CD4-positive, CD25-positive, alpha-beta regulatory T cell (primary cell): ENCODE measurements around the gene FMNL1. TPM values are rescaled to one million over a fixed set of nuclear protein-coding genes. Genes with fewer than 3 reads are reported as not detected.

Source experiments
- ATAC-seq, 2 donors: fragments of 150-1000 bp; cut with Tn5 transposase; one replicate each; pipeline ENCODE4 v1.10.0; 2021; ENCODE audit warnings: low read depth in 2 of 2, moderate number of reproducible peaks in 2 of 2, moderate library complexity in 1 of 2
- DNase-seq, 3 donors: peaks; one replicate each; pipeline versions ENCODE4 v3.0.0 to v3.0.0-alpha.2; 2012 to 2022; ENCODE audit warnings: mixed read lengths in 1 of 3
- H3K27ac ChIP-seq: one replicate; pipeline ENCODE4 v1.7.0; 2013; ENCODE audit warnings: mild to moderate bottlenecking, low read length; ENCODE audit not compliant: insufficient read depth, poor library complexity, severe bottlenecking
- H3K27me3 ChIP-seq: one replicate; pipeline ENCODE4 v1.7.0; 2013; ENCODE audit warnings: low read length; ENCODE audit not compliant: control insufficient read depth, insufficient read depth
- H3K36me3 ChIP-seq: one replicate; pipeline ENCODE4 v1.7.0; 2013; ENCODE audit warnings: mild to moderate bottlenecking, low read length, moderate library complexity; ENCODE audit not compliant: control insufficient read depth, insufficient read depth
- H3K4me1 ChIP-seq: 2 replicates; pipeline ENCODE4 v1.7.0; 2013; ENCODE audit warnings: mild to moderate bottlenecking, low read length; ENCODE audit not compliant: insufficient read depth, control insufficient read depth, poor library complexity, severe bottlenecking
- H3K4me3 ChIP-seq: one replicate; pipeline ENCODE4 v1.7.0; 2013; ENCODE audit warnings: low read depth, mild to moderate bottlenecking, low read length, moderate library complexity
- H3K9me3 ChIP-seq, 2 experiments: 1 replicate in 1 of 2; 2 replicates in 1 of 2; pipeline ENCODE4 v1.7.0; 2013; ENCODE audit warnings: low read length in 2 of 2, mild to moderate bottlenecking in 1 of 2, moderate library complexity in 1 of 2; ENCODE audit not compliant: control insufficient read depth in 2 of 2
- H3K27ac Mint-ChIP-seq, 3 donors: one replicate each; pipeline ENCODE4 v1.8.0; 2020 to 2022; ENCODE audit warnings: mild to moderate bottlenecking in 3 of 3, mixed read lengths in 3 of 3, moderate library complexity in 2 of 3
- H3K27me3 Mint-ChIP-seq: one replicate; pipeline ENCODE4 v1.8.0; 2022; ENCODE audit warnings: mild to moderate bottlenecking, mixed read lengths
- H3K36me3 Mint-ChIP-seq: one replicate; pipeline ENCODE4 v1.8.0; 2020; ENCODE audit warnings: mixed read lengths
- H3K4me1 Mint-ChIP-seq, 4 donors: one replicate each; pipeline ENCODE4 v1.8.0; 2020 to 2022; ENCODE audit warnings: mixed read lengths in 4 of 4, mild to moderate bottlenecking in 1 of 4
- H3K4me3 Mint-ChIP-seq, 4 donors: one replicate each; pipeline ENCODE4 v1.8.0; 2020 to 2022; ENCODE audit warnings: mild to moderate bottlenecking in 4 of 4, mixed read lengths in 4 of 4, moderate library complexity in 3 of 4
- H3K9me3 Mint-ChIP-seq, 7 donors: one replicate each; pipeline ENCODE4 v1.8.0; 2020 to 2022; ENCODE audit warnings: mixed read lengths in 7 of 7, mild to moderate bottlenecking in 3 of 7, moderate library complexity in 2 of 7
- polyA plus RNA-seq, 4 donors: library from polyadenylated mRNA; unstranded; fragments of 300-500 nt; fragmentation: Illumina TruSeq; gene quantifications; one replicate each; pipeline ENCODE4 v1.2.3, GENCODE V29; 2021
- total RNA-seq: library from RNA; stranded (reverse); gene quantifications from one replicate; pipeline ENCODE4 v1.2.3, GENCODE V29; 2022

The FMNL1 gene
- total and polyA plus RNA-seq, 5 donors from 2014 or later = 22.8 to 575 (median 25.8) TPM

DNA sequence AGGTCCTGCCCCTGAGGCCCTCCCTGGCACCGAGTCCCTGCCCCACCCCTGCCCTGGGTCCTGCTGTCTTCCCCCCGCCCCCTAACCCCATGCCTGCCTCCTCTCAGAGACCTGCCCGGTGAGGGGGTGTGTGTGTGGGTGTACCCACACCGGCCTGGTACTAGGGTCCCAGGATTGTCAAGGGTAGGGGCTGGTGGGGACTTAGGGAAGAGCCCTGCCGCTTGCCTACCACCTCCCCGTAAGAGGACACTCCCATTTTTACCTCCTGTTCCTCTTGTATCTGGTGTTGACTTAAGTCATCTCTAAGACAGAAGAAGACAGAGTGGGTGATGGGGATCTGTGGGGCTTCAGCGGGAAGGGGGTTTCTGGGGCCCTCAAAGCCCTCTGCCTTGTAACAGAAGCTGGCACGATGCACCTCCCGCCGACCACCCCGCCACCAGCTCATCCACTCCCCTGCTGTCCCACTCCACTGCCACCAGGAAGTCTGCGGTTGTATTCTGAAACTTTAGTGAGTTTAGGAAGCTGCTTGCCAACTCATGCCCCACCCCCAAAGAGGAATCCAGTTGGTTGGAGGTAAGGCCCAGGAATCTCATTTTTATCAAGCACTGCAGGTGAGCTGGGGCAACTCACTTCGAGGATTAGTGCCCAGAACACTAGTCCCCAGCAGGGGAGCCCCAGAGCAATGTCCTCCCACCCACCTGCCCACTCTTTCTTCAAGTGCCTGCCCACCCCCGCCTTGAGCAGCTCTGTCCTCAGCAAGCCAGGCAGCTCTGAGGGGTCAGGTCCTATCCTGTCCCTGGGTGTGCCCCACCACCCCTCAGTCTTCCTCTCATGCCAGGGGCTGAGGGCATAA, 34.7 kb downstream of the FMNL1 start:
- ATAC-seq = no peak
- H3K36me3 ChIP-seq = no peaks in the 10 kb centered on the region
- Mint-ChIP-seq H3K27ac (peak overlapping the region; percentile 38 to 74 (median 39)), H3K9me3 (no peaks in the 10 kb centered on the region), H3K36me3 (no peaks in the 10 kb centered on the region), H3K4me3 (peak overlapping the region in 1 of 4 donors; percentile 44), H3K27me3 (no peaks in the 10 kb centered on the region), H3K4me1 (peaks cover 0 to 63% (median 41%) of the 10 kb centered on the region in 4 donors)
- H3K27ac ChIP-seq = no peak overlapping the region
- no peak overlapping the region for H3K4me3 ChIP-seq
- no peak for DNase-seq
- peaks cover 23% of the 10 kb centered on the region for H3K4me1 ChIP-seq
- no peaks in the 10 kb centered on the region for H3K27me3 ChIP-seq
- no peaks in the 10 kb centered on the region for H3K9me3 ChIP-seq

DNA sequence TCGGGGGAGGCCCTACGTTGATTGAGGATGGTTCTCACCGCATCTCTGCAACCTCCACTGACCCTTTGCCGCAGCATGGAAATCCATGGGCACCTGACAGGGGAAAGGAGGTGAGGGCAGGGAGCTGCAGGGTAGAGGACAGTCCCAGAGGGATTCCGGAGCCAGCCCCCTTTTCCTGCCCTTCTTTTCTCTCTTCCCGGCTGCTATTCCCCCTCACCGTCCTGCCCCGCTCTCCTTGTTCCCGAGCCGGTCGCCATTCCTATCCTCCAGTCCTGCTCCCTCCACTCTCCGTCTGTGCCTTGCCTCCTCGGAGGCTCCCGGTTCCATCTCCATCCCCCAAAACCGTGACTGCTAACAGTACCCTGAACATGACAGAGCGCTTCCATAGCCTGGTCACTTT, 35.4 kb downstream of the FMNL1 start:
- no peaks in the 10 kb centered on the region for H3K27me3 ChIP-seq
- H3K4me1 ChIP-seq = peaks cover 30% of the 10 kb centered on the region
- Mint-ChIP-seq H3K4me1 (peaks cover 0 to 63% (median 37%) of the 10 kb centered on the region in 4 donors), H3K27ac (peak overlapping the region; percentile 42 to 84 (median 78)), H3K9me3 (no peaks in the 10 kb centered on the region), H3K27me3 (no peaks in the 10 kb centered on the region), H3K4me3 (no peak overlapping the region), H3K36me3 (no peaks in the 10 kb centered on the region)
- DNase-seq = no peak
- no peak overlapping the region for H3K27ac ChIP-seq
- H3K4me3 ChIP-seq = no peak overlapping the region
- ATAC-seq = no peak
- H3K9me3 ChIP-seq = no peaks in the 10 kb centered on the region
- no peaks in the 10 kb centered on the region for H3K36me3 ChIP-seq

DNA sequence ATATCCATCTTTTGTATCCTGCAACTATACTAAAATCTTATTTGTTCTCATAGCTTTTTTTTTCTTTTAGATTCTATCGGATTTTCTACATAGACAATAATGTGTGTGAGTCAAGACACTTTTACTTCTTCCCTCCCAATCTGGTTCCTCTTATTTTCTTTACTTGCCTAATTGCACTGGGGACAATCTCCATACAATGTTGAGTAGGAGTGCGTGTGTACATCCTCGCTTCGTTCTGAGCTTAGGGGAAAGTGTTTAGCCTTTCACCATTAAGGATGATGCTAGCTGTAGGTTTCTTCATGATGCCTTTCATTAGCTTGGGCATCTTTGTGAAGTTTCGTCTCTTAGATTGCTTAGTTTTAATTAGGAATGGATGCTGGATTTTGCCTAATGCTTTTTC, 37.3 kb downstream of the FMNL1 start:
- H3K36me3 Mint-ChIP-seq = no peaks in the 10 kb centered on the region
- DNase-seq = no peak
- H3K27me3 Mint-ChIP-seq = no peaks in the 10 kb centered on the region
- no peak for ATAC-seq
- H3K4me1 Mint-ChIP-seq = peaks cover 0 to 58% (median 31%) of the 10 kb centered on the region in 4 donors
- Histone ChIP-seq H3K36me3 (peaks cover 9% of the 10 kb centered on the region), H3K27me3 (no peaks in the 10 kb centered on the region), H3K9me3 (no peaks in the 10 kb centered on the region), H3K27ac (no peak overlapping the region), H3K4me1 (peaks cover 31% of the 10 kb centered on the region), H3K4me3 (no peak overlapping the region)
- no peak overlapping the region for H3K27ac Mint-ChIP-seq
- H3K9me3 Mint-ChIP-seq = no peaks in the 10 kb centered on the region
- peak overlapping the region in 2 of 4 donors; percentile 33 to 89 for H3K4me3 Mint-ChIP-seq

DNA sequence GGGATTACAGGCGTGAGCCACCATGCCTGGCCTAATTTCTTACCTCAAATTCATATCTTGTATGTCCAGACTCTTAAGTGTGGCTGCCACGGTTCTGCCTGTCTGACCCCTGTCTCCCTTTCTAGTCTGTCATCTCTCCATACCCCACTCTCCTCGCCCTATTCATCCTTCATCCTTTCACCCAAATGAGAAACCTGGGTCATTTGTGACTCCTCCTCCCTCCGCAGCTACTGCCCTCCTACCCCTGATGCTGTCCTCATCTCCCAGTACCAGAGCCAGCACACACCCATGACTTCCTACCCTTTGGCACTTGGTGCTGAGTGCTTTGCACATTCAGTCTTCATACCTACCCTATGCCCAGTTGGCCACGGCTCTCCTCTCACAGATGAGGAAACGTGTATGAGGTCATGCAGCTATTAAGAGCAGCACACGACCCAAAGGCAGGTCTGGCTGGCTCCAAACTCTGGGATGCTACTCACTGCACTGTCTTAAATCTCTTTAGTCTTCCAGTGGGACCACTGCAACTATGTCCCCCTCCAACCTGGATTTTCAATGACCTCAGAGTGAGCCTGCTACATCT, 38.6 kb downstream of the FMNL1 start:
- H3K9me3 ChIP-seq = no peaks in the 10 kb centered on the region
- peaks cover 31% of the 10 kb centered on the region for H3K4me1 ChIP-seq
- H3K4me3 Mint-ChIP-seq = peak overlapping the region; percentile 9 to 58 (median 43)
- no peaks in the 10 kb centered on the region for H3K27me3 ChIP-seq
- H3K9me3 Mint-ChIP-seq = no peaks in the 10 kb centered on the region
- no peaks in the 10 kb centered on the region for H3K27me3 Mint-ChIP-seq
- no peak for DNase-seq
- H3K27ac ChIP-seq = no peak overlapping the region
- peaks cover 22% of the 10 kb centered on the region for H3K36me3 ChIP-seq
- H3K4me3 ChIP-seq = no peak overlapping the region
- peaks cover 0 to 50% (median 28%) of the 10 kb centered on the region in 4 donors for H3K4me1 Mint-ChIP-seq
- ATAC-seq = no peak
- H3K27ac Mint-ChIP-seq = peak overlapping the region; percentile 15 to 81 (median 52)
- H3K36me3 Mint-ChIP-seq = no peaks in the 10 kb centered on the region

DNA sequence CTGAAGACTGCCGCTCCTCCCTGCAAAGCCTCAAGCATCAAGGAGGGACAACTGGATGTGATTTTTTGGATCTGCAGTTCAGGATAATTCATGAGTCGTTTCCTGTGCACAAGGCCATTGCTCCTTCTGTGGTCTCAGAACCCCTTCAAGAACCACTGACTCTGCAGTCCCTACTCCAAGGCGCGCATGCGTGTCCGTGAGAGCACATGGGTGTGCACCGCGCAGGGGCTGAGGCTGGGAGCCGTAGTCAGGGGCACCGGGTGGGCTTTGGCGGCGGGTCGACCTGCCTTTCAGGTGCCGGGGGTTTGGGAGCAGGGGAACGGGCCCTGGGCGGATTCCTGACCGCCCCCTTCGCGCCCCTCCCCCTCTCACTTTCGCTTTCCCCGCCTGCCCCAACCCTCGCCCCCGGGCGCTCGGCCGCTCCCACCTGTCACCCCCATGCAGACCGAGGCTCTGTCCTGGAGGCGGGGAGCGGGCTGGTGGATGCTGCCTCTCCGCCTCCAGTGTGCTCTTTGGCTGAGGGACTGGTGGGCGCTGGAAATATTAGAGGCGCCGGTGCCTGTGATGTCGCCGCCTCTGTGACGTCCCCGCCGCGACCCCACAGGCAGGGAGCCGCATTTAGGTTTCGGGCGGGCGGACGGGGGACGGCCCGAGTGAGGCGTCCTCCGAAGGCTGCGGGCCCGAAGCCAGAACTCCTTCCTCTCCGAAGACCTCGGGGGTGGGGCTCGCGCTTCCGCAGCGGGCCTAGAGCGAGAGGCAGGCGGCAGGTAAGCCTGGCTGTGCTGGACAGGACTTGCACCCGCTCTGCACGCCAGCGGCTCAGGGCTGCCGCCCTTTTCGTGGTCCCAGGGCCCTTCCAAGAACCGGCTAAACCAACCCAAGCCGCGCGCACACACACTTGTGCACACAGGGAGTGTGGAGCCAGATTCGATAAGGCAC, 40.2 kb downstream of the FMNL1 start, which contains the start of gene SPATA32:
SPATA32 (minus strand) TSS at position 518 of the 939 bp plus-strand sequence; CDS start at position 440, 78 bp downstream.
- Mint-ChIP-seq H3K4me1 (peaks cover 0 to 42% (median 22%) of the 10 kb centered on the region in 4 donors), H3K9me3 (no peaks in the 10 kb centered on the region), H3K4me3 (peak within 1 kb of the TSS; percentile 66 to 89 (median 86)), H3K27ac (peak within 1 kb of the TSS; percentile 80 to 88 (median 80)), H3K36me3 (no peaks in the 10 kb centered on the region), H3K27me3 (no peaks in the 10 kb centered on the region)
- H3K4me3 ChIP-seq = peak within 1 kb of the TSS; percentile 53
- H3K27me3 ChIP-seq = no peaks in the 10 kb centered on the region
- ATAC-seq (peak; percentile 87), DNase-seq (peak; percentile 41 to 84 (median 68))
- no peaks in the 10 kb centered on the region for H3K9me3 ChIP-seq
- H3K27ac ChIP-seq = peak within 1 kb of the TSS; percentile 73
- H3K36me3 ChIP-seq = peaks cover 35% of the 10 kb centered on the region
- H3K4me1 ChIP-seq = peaks cover 21% of the 10 kb centered on the region

DNA sequence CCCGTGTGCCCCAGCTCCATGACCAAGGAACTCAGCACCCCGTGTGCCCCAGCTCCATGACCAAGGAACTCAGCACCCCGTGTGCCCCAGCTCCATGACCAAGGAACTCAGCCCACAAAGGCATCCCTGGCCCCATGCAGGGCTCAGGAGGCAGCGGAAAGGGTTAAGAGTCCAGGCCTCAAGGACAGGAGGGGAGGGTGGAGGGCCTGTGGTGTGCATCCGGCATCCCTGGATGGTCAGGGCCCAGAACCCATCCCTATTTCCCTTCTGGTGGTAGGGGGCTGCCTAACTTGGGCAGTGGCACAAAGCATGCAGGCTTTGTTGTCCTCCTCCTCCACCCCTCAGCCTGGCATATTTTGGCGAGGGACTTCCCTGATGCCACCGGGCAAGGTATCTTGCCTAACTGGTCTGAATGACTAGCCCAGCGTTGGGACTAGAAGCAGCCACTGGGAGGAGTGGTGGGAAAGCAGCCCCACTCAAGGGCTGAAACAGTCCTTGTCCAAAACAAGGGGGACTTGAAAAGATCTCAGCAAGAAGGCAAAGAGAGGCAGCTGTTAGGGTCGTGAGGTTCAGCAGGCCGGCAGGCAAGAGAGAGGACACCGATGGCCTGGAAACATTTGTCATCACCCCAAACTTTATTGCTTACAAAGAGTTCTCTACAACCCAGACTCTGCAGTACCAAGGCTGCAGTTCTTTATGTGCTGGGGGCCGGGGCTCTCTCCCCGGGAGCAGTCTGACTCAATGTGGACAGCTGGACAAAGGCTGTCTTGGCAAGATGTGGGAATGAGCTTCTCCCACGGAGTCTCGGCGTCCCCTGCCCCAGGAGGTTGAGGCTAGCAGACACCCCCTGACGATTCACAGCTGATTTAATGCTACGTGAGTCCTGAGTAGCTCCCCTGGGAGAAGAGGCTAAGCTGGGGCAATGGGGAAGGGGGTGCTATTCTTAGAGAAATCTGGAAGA, 41.1 kb downstream of the FMNL1 start:
- no peak overlapping the region for H3K4me3 ChIP-seq
- no peak for ATAC-seq
- H3K4me1 ChIP-seq = peaks cover 19% of the 10 kb centered on the region
- Mint-ChIP-seq H3K9me3 (no peaks in the 10 kb centered on the region), H3K4me3 (peak overlapping the region; percentile 32 to 89 (median 76)), H3K27ac (peak overlapping the region; percentile 52 to 88 (median 59)), H3K27me3 (no peaks in the 10 kb centered on the region), H3K4me1 (peaks cover 0 to 36% (median 21%) of the 10 kb centered on the region in 4 donors), H3K36me3 (peaks cover 4% of the 10 kb centered on the region)
- no peak for DNase-seq
- no peaks in the 10 kb centered on the region for H3K9me3 ChIP-seq
- H3K36me3 ChIP-seq = peaks cover 45% of the 10 kb centered on the region
- no peaks in the 10 kb centered on the region for H3K27me3 ChIP-seq
- H3K27ac ChIP-seq = peak overlapping the region; percentile 73
